ENCODE measurements around the gene SNX12.

DNA sequence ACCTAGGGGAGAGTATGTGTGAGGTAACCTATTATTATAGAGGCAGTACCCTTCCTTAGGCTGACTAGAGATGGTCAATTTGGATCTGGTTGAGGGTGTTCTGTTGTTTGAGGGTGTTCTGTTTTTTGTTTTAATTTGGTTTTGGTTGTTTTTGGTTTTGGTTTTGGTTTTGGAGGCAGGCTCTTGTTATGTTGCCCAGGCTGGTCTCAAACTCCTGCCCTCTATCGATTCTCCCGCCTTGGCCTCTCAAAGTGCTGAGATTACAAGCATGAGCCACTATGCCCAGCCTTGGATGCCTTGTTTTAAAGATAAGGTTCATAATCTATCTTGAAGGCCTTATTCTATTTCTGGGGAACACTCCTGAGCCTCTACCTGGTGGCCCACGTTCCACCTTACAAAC is 37.5 kb upstream of the SNX12 start:
- TF ChIP-seq PATZ1 (CRISPR knock-in tag; IDR thresholded peaks at IDR 0.05; ENCODE audit: borderline replicate concordance) (no peak), BACH2 (CRISPR knock-in tag; IDR thresholded peaks at IDR 0.05; ENCODE audit: borderline replicate concordance) (no peak), CREB5 (CRISPR knock-in tag; IDR thresholded peaks at IDR 0.05; ENCODE audit: low read depth) (no peak)
